ENCODE data around the gene MMP2.

The MMP2 gene

GRCh38 chr16:55489956-55490265, 10.9 kb downstream of the MMP2 start:
- H3K9ac ChIP-seq (ENCODE audit: low read length), result no peak overlapping the region
- no peaks in the 10 kb centered on the region for H3K79me2 ChIP-seq (ENCODE audit: low read length)
- no peaks in the 10 kb centered on the region for H3K9me2 ChIP-seq (replicated peaks; ENCODE audit: insufficient read depth, low read length)
- no peaks in the 10 kb centered on the region for H3K27me3 ChIP-seq (replicated peaks; ENCODE audit: insufficient read depth, low read length)
- no peaks in the 10 kb centered on the region for H4K20me1 ChIP-seq (ENCODE audit: insufficient read depth, low read length)
- H3K4me2 ChIP-seq (ENCODE audit: low read depth, low read length), result no peak overlapping the region
- no peak overlapping the region for H2AFZ ChIP-seq (ENCODE audit: low read length)
- DNase-seq, result no peak
- H3K9me3 ChIP-seq (replicated peaks; ENCODE audit: insufficient read depth, low read length), result no peaks in the 10 kb centered on the region
- TF ChIP-seq CTCF (IDR thresholded peaks at IDR 0.05; ENCODE audit: low read length), result no peak
- TF ChIP-seq EZH2 (optimal IDR thresholded peaks at IDR 0.05; ENCODE audit: low read depth, low read length), result no peak
- no peak for TF ChIP-seq EZH2phosphoT487 (IDR thresholded peaks at IDR 0.05; ENCODE audit: low read length)
- H3K27ac ChIP-seq (ENCODE audit: low read length), result no peak overlapping the region
- H3F3A ChIP-seq (ENCODE audit: insufficient read depth, low read length), result no peaks in the 10 kb centered on the region
- no peak overlapping the region for H3K4me3 ChIP-seq (ENCODE audit: low read length)
- H3K36me3 ChIP-seq (replicated peaks; ENCODE audit: insufficient read depth, low read length), result no peaks in the 10 kb centered on the region
- no peaks in the 10 kb centered on the region for H3K4me1 ChIP-seq (ENCODE audit: low read length)

GRCh38 chr16:55490301-55490700, 11.3 kb downstream of the MMP2 start:
- Histone ChIP-seq H3K27me3 (replicated peaks; ENCODE audit: insufficient read depth, low read length) (no peaks in the 10 kb centered on the region), H3F3A (ENCODE audit: insufficient read depth, low read length) (no peaks in the 10 kb centered on the region), H2AFZ (ENCODE audit: low read length) (no peak overlapping the region), H3K27ac (ENCODE audit: low read length) (no peak overlapping the region), H3K4me3 (ENCODE audit: low read length) (no peak overlapping the region), H4K20me1 (ENCODE audit: insufficient read depth, low read length) (no peaks in the 10 kb centered on the region), H3K9ac (ENCODE audit: low read length) (no peak overlapping the region), H3K36me3 (replicated peaks; ENCODE audit: insufficient read depth, low read length) (no peaks in the 10 kb centered on the region), H3K9me2 (replicated peaks; ENCODE audit: insufficient read depth, low read length) (no peaks in the 10 kb centered on the region), H3K4me1 (ENCODE audit: low read length) (no peaks in the 10 kb centered on the region), H3K79me2 (ENCODE audit: low read length) (no peaks in the 10 kb centered on the region), H3K4me2 (ENCODE audit: low read depth, low read length) (no peak overlapping the region), H3K9me3 (replicated peaks; ENCODE audit: insufficient read depth, low read length) (no peaks in the 10 kb centered on the region)
- DNase-seq, result no peak
- TF ChIP-seq EZH2 (optimal IDR thresholded peaks at IDR 0.05; ENCODE audit: low read depth, low read length) (no peak), CTCF (IDR thresholded peaks at IDR 0.05; ENCODE audit: low read length) (no peak), EZH2phosphoT487 (IDR thresholded peaks at IDR 0.05; ENCODE audit: low read length) (no peak)

GRCh38 chr16:55491691-55492090, 12.7 kb downstream of the MMP2 start:
- H3K4me1 ChIP-seq (ENCODE audit: low read length), result no peaks in the 10 kb centered on the region
- no peaks in the 10 kb centered on the region for H3F3A ChIP-seq (ENCODE audit: insufficient read depth, low read length)

More at GRCh38 chr16:55491691-55492090, 12.7 kb downstream of the MMP2 start:
- no peaks in the 10 kb centered on the region for H3K79me2 ChIP-seq (ENCODE audit: low read length)
- no peaks in the 10 kb centered on the region for H3K9me3 ChIP-seq (replicated peaks; ENCODE audit: insufficient read depth, low read length)
- H3K9ac ChIP-seq (ENCODE audit: low read length), result no peak overlapping the region
- DNase-seq, result no peak
- no peak overlapping the region for H2AFZ ChIP-seq (ENCODE audit: low read length)
- H3K4me3 ChIP-seq (ENCODE audit: low read length), result no peak overlapping the region
- TF ChIP-seq EZH2 (optimal IDR thresholded peaks at IDR 0.05; ENCODE audit: low read depth, low read length), result no peak
- no peak for TF ChIP-seq CTCF (IDR thresholded peaks at IDR 0.05; ENCODE audit: low read length)
- TF ChIP-seq EZH2phosphoT487 (IDR thresholded peaks at IDR 0.05; ENCODE audit: low read length), result no peak
- H3K4me2 ChIP-seq (ENCODE audit: low read depth, low read length), result no peak overlapping the region
- H3K27ac ChIP-seq (ENCODE audit: low read length), result no peak overlapping the region
- H3K27me3 ChIP-seq (replicated peaks; ENCODE audit: insufficient read depth, low read length), result no peaks in the 10 kb centered on the region
- H4K20me1 ChIP-seq (ENCODE audit: insufficient read depth, low read length), result no peaks in the 10 kb centered on the region
- no peaks in the 10 kb centered on the region for H3K9me2 ChIP-seq (replicated peaks; ENCODE audit: insufficient read depth, low read length)
- no peaks in the 10 kb centered on the region for H3K36me3 ChIP-seq (replicated peaks; ENCODE audit: insufficient read depth, low read length)
